Measurements from ENCODE around the gene ADAMTS13.
"Not testable (repeated sequence)": the region's sequence is repeated elsewhere in the genome, so short reads cannot be mapped to it uniquely, and the experiment has no call there.

Gene ADAMTS13

GRCh38 chr9:133426011-133426410 is 3.8 kb downstream of the ADAMTS13 start:
- DNase-seq: no peak

DNA sequence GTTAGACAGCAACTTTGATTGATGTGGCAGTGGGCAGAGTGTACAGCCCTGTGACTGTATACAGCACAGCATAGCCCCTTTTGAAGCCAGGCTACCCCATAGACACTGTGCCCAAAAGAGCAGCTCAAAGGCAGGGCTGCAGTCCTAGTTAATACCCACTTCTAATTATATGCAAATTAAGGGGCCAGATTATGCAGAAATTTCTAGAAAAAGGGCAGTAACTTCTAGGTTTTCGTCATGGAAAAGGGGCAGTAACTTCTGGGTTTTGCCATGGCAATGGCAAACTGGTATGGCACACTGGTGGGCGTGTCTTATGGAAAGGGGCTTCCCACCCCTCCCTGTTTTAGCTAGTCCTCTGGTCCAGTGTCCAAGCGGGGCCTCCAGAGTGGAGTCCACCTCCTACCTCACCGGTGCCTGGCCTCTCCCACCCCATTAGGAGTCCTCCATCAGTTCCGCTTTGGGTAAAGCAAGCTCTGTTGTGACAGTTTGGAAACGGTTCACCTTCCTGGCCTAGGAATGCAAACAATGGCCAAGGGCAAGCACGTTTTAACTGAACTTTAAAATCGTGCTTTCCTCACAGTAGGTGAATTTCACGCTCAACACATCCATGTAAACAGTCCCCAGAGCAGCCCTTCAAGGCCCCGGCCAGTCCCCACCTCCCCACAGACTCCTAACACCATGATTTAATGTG is 5.6 kb downstream of the ADAMTS13 start:
- DNase-seq: no peak

DNA sequence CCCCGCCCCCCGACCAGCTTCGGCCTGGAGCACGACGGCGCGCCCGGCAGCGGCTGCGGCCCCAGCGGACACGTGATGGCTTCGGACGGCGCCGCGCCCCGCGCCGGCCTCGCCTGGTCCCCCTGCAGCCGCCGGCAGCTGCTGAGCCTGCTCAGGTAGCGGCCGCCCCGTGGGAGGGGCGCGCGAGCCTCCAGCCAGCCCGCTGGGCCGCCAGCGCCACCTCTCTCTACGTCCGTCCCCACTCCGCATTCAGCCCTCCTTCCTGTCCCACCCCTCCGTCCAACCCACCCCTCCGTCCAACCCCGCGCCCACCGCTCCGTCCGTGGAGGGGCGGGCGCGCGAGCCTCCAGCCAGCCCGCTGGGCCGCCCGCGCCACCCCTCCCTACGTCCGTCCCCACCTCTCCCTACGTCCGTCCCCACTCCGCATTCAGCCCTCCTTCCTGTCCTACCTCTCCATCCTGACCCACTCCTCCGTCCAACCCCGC is 6.5 kb downstream of the ADAMTS13 start:
- no peak for DNase-seq

GRCh38 chr9:133429214-133429613 is 7.0 kb downstream of the ADAMTS13 start:
- no peak for DNase-seq

- peak; percentile 13 for DNase-seq
Observed at GRCh38 chr9:133429641-133430161, 7.5 kb downstream of the ADAMTS13 start.

DNA sequence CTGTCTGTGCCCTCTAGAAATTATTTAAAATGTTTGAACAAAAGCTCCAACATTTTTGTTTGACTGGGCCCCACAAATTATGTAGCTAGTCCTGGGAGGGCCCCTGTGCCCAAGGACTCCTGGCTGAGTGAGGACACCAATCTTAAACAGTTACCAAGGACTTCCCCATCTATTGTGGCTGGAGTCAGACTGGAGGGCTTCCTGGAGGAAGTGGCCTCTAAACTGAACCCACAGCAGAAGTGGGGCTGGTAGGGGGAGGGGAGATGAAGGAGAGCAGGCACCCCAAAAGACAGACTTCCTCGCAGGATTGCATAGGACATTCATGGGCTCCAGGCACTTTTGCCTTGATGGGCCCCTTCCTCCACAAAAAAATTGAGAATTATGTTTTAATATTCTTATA is 8.1 kb downstream of the ADAMTS13 start:
- no peak for DNase-seq

GRCh38 chr9:133433351-133433843 is 11.2 kb downstream of the ADAMTS13 start:
- no peak for DNase-seq

DNA sequence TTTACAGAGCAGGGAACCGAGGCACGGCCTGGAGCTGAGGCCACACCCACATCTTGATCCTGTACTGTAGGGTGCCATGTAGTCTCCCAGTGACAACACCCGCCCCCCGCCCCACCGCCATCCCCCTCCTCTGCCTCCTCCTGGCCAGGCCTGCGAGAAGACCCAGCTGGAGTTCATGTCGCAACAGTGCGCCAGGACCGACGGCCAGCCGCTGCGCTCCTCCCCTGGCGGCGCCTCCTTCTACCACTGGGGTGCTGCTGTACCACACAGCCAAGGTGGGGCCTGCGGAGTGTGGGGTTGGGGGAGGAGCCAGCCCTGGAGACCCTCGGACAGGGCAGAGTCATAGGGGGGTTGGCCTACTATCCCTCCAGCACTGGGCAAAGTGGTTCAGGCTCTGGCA is 14.5 kb downstream of the ADAMTS13 start:
- DNase-seq: no peak

DNA sequence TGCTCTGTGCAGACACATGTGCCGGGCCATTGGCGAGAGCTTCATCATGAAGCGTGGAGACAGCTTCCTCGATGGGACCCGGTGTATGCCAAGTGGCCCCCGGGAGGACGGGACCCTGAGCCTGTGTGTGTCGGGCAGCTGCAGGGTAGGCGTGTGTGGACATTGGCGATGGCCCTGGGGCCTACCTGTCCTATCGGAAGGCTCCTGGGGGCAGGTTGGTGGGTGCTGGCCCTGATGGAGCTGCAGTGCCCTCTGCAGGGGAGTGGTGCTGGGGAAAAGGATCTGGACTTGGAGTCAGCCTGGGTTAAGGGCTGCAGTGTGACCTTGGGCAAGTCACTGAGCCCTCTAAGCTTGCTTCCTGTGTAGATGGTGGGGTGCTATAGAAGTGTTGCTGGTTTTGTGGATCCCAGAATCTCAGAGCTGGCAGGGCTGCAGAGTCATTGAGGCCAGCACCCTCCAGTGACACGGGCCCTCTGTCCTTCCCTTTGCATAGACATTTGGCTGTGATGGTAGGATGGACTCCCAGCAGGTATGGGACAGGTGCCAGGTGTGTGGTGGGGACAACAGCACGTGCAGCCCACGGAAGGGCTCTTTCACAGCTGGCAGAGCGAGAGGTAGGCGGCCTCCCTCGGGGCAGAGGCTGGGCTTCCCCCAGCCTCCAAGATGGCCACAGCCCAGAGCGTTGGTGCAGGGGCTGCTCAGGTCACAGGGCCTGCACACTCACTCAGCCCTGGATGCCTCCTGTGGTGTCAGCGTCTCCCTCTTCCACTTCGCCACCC is 15.8 kb downstream of the ADAMTS13 start:
- no peak for DNase-seq

DNA sequence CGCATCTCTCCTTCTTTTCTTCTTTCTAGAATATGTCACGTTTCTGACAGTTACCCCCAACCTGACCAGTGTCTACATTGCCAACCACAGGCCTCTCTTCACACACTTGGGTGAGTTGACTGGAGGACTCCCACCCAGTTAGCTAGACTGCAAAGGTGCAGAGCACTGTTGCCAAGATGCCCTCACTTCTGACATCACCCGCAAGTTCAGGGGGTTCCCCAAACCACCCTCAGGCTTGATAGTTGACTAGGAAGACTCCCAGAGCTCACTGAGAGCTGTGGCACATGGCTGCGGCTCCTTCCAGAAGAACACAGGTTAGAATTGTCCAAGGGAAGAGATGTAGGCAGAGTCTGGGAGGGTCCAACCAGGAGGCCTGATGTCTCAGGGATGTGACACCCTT is 17.2 kb downstream of the ADAMTS13 start:
- no peak for DNase-seq

GRCh38 chr9:133440874-133441273 is 18.7 kb downstream of the ADAMTS13 start:
- no peak for DNase-seq

DNA sequence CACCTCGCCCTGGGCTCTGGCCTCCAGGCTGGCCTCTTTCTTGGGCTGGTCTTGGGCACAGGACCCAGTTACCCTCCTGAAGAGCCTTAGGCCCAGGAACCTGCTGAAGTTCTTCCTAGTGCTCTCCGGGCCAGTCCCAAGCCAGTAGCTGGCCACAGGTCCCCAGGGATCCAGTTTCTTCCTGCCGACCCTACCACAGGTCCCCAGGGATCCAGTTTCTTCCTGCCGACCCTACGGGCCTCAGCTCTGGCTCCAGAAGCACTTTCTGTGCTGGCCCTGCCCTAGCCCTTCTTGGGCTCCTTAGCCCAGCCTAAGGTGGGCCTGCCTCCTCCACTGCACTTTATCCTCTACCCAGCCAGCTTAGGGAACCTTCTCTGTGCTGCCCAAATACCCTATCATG is 19.4 kb downstream of the ADAMTS13 start:
- DNase-seq: no peak

DNA sequence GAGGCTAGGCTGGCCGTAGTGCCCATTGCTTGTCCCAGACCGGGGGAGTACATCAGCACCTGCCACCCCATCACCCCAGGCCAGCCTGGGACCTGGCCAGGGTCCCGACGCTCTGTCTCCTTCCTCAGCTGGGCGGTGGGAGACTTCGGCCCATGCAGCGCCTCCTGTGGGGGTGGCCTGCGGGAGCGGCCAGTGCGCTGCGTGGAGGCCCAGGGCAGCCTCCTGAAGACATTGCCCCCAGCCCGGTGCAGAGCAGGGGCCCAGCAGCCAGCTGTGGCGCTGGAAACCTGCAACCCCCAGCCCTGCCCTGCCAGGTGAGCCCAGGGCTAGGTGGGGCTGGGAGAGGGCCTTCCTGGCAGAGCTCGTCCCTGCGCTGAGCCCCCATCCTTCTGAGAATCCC is 21.1 kb downstream of the ADAMTS13 start:
- DNase-seq: no peak

DNA sequence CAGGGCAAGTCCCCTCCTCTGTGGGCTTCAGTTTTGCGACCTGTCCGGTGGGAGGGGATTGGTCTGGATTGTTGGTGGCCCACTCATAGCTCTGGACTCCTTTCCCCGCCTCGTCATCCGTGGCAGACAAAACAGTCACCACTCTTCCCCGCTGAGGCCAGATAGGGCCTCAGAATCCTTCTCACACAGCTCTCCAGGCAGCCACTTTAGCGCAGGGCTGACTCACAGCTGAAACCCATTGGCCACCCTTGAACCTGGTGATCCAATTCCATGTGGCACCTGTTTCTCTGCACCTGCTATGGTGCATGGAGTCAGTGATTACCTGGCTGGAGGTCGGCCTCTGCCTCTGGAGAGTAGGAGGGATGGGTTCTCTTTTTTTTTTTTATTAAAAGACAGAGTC is 21.8 kb downstream of the ADAMTS13 start:
- no peak for DNase-seq

GRCh38 chr9:133445293-133445969 is 23.3 kb downstream of the ADAMTS13 start:
- no peak for DNase-seq

GRCh38 chr9:133448487-133448972 is 26.4 kb downstream of the ADAMTS13 start:
- no peak for DNase-seq

DNA sequence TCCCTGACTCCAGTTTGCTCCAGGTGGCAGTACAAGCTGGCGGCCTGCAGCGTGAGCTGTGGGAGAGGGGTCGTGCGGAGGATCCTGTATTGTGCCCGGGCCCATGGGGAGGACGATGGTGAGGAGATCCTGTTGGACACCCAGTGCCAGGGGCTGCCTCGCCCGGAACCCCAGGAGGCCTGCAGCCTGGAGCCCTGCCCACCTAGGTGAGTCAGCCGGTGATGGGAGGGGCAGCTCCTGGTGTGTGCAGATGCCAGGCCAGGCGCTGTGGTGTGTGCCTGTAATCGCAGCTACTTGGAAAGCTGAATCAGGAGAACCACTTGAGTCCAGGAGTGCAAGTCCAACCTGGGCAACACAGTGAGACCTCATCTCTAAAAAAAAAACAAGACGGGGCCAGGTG is 27.6 kb downstream of the ADAMTS13 start:
- DNase-seq: no peak

GRCh38 chr9:133451865-133452264 is 29.7 kb downstream of the ADAMTS13 start:
- DNase-seq: not testable (repeated sequence)

- no peak for DNase-seq
Observed at GRCh38 chr9:133452562-133452961, 30.4 kb downstream of the ADAMTS13 start.

GRCh38 chr9:133453651-133454050 is 31.5 kb downstream of the ADAMTS13 start:
- no peak for DNase-seq

- no peak for DNase-seq
Observed at GRCh38 chr9:133454325-133454724, 32.2 kb downstream of the ADAMTS13 start.

GRCh38 chr9:133454943-133455673 is 32.9 kb downstream of the ADAMTS13 start:
- DNase-seq: no peak
